HepG2 (cell line): Measurements from ENCODE around the gene TSPAN8. TPM values are rescaled to one million over a fixed set of nuclear protein-coding genes. Genes with fewer than 3 reads are reported as not detected.
A peak's percentile ranks its signal among the peaks of the same experiment; 100 is the strongest.

Source experiments
- AGO1 ChIP-seq: fragments of 200-400 bp; formaldehyde crosslinking; IDR thresholded peaks from 2 replicates; pipeline ENCODE4 v1.6.1; 2017; ENCODE audit warnings: mild to moderate bottlenecking, low read depth, low read length, moderate library complexity; ENCODE audit not compliant: poor library complexity, severe bottlenecking
- ARNTL ChIP-seq: sonication (generic); formaldehyde crosslinking; IDR thresholded peaks from 2 replicates; pipeline ENCODE4 v1.4.0; 2020; ENCODE audit warnings: mild to moderate bottlenecking, missing genetic modification reagents
- ETV5 ChIP-seq: IDR thresholded peaks from 2 replicates; pipeline ENCODE4 v1.6.1; 2018; ENCODE audit warnings: missing biosample characterization, missing genetic modification reagents, inconsistent platforms, borderline replicate concordance
- FOXC1 ChIP-seq: sonication (generic); formaldehyde crosslinking; IDR thresholded peaks from 2 replicates; pipeline ENCODE4 v1.8.0; 2022; ENCODE audit warnings: mild to moderate bottlenecking, missing genetic modification reagents, borderline replicate concordance
- HNRNPL ChIP-seq: fragments of 200-400 bp; formaldehyde crosslinking; IDR thresholded peaks from 2 replicates; pipeline ENCODE4 v1.6.1; 2017; ENCODE audit warnings: mild to moderate bottlenecking, low read depth, low read length
- JUNB ChIP-seq: sonication (generic); formaldehyde crosslinking; IDR thresholded peaks from 2 replicates; pipeline ENCODE4 v1.8.0; 2022; ENCODE audit warnings: missing genetic modification reagents, mild to moderate bottlenecking, borderline replicate concordance
- JUND ChIP-seq: sonication (generic); formaldehyde crosslinking; IDR thresholded peaks from 2 replicates; pipeline ENCODE4 v1.8.0; 2022; ENCODE audit warnings: mild to moderate bottlenecking, missing genetic modification reagents
- KAT2B ChIP-seq: fragments of 150-350 bp; IDR thresholded peaks from 2 replicates; pipeline ENCODE4 v1.6.1; 2014; ENCODE audit warnings: low read depth, low read length, borderline replicate concordance
- KAT7 ChIP-seq: IDR thresholded peaks from 2 replicates; pipeline ENCODE4 v1.6.1; 2018; ENCODE audit warnings: borderline replicate concordance, missing compliant biosample characterization
- NKX3-1 ChIP-seq: sonication (generic); formaldehyde crosslinking; IDR thresholded peaks from 2 replicates; pipeline ENCODE4 v1.5.0; 2020; ENCODE audit warnings: missing genetic modification reagents
- NPAS2 ChIP-seq: sonication (generic); formaldehyde crosslinking; IDR thresholded peaks from 2 replicates; pipeline ENCODE4 v1.8.0; 2022; ENCODE audit warnings: mild to moderate bottlenecking, missing genetic modification reagents, borderline replicate concordance
- POLR2AphosphoS2 ChIP-seq: IDR thresholded peaks from 2 replicates; pipeline ENCODE4 v1.6.1; 2011; ENCODE audit warnings: low read depth, low read length, improper control_type of control experiment
- ZNF33B ChIP-seq: sonication (generic); formaldehyde crosslinking; IDR thresholded peaks from 2 replicates; pipeline ENCODE4 v1.5.1; 2020; ENCODE audit warnings: mild to moderate bottlenecking, missing genetic modification reagents
- ZNF577 ChIP-seq: sonication (generic); formaldehyde crosslinking; IDR thresholded peaks from 2 replicates; pipeline ENCODE4 v1.4.0; 2020; ENCODE audit warnings: mild to moderate bottlenecking, low read depth, missing genetic modification reagents, borderline replicate concordance
- ZNF615 ChIP-seq: sonication (generic); formaldehyde crosslinking; IDR thresholded peaks from 2 replicates; pipeline ENCODE4 v1.5.0; 2020; ENCODE audit warnings: mild to moderate bottlenecking, missing genetic modification reagents, borderline replicate concordance
- ZNF616 ChIP-seq: sonication (generic); formaldehyde crosslinking; IDR thresholded peaks from 2 replicates; pipeline ENCODE4 v1.5.0; 2020; ENCODE audit warnings: low read depth, mild to moderate bottlenecking, missing genetic modification reagents
- ZNF766 ChIP-seq: sonication (generic); formaldehyde crosslinking; IDR thresholded peaks from 2 replicates; pipeline ENCODE4 v1.5.0; 2020; ENCODE audit warnings: missing genetic modification reagents, borderline replicate concordance
- ZNF788 ChIP-seq: sonication (generic); formaldehyde crosslinking; IDR thresholded peaks from 2 replicates; pipeline ENCODE4 v1.5.0; 2020; ENCODE audit warnings: mild to moderate bottlenecking, missing genetic modification reagents, borderline replicate concordance
- ZNF816 ChIP-seq: sonication (generic); formaldehyde crosslinking; IDR thresholded peaks from 2 replicates; pipeline ENCODE4 v1.8.0; 2022; ENCODE audit warnings: missing genetic modification reagents, mild to moderate bottlenecking, borderline replicate concordance
- polyA plus RNA-seq, 8 experiments: library from polyadenylated mRNA; depleted of rRNA in 3 of 8; stranded (reverse) in 7 of 8; unstranded in 1 of 8; fragments of >200 nt; fragmentation: Illumina TruSeq in 4 of 8; extraction: Trizol in 4 of 8; gene quantifications; 2 replicates each; pipeline versions ENCODE4 v1.2.1 to v1.2.3, GENCODE V29; 2011 to 2016; ENCODE audit warnings: low read depth in 4 of 8, missing spikeins in 1 of 8, mixed read lengths in 1 of 8; ENCODE audit not compliant: insufficient read depth in 1 of 8
- total RNA-seq, 5 experiments: library from RNA; depleted of rRNA; stranded (reverse); fragments of >200 nt; fragmentation: Illumina TruSeq; extraction: Trizol; gene quantifications; 2 replicates each; pipeline ENCODE4 v1.2.3, GENCODE V29; 2016; ENCODE audit warnings: low read depth in 1 of 5
- TF ChIP-seq, protein P1 (sequence below): fragments of 450-650 bp; IDR thresholded peaks from 2 replicates; pipeline ENCODE4 v1.6.1; 2017
- TF ChIP-seq, protein P2 (sequence below): sonication (generic); formaldehyde crosslinking; IDR thresholded peaks from 2 replicates; pipeline ENCODE4 v1.9.0; 2021; ENCODE audit warnings: missing genetic modification reagents, mild to moderate bottlenecking, borderline replicate concordance
- TF ChIP-seq, protein P3 (sequence below): IDR thresholded peaks from 2 replicates; pipeline ENCODE4 v1.6.1; 2016; ENCODE audit warnings: missing compliant biosample characterization, missing genetic modification reagents, borderline replicate concordance
- TF ChIP-seq, protein P4 (sequence below): sonication (generic); formaldehyde crosslinking; IDR thresholded peaks from 2 replicates; pipeline ENCODE4 v1.5.0; 2020; ENCODE audit warnings: mild to moderate bottlenecking, missing genetic modification reagents, moderate library complexity

The TSPAN8 gene
- total and polyA plus RNA-seq, 2 of the 13 experiments (the other 11 are each of a cell fraction or from before 2014, with no cell fraction given): 3.4 to 3.9 TPM

DNA sequence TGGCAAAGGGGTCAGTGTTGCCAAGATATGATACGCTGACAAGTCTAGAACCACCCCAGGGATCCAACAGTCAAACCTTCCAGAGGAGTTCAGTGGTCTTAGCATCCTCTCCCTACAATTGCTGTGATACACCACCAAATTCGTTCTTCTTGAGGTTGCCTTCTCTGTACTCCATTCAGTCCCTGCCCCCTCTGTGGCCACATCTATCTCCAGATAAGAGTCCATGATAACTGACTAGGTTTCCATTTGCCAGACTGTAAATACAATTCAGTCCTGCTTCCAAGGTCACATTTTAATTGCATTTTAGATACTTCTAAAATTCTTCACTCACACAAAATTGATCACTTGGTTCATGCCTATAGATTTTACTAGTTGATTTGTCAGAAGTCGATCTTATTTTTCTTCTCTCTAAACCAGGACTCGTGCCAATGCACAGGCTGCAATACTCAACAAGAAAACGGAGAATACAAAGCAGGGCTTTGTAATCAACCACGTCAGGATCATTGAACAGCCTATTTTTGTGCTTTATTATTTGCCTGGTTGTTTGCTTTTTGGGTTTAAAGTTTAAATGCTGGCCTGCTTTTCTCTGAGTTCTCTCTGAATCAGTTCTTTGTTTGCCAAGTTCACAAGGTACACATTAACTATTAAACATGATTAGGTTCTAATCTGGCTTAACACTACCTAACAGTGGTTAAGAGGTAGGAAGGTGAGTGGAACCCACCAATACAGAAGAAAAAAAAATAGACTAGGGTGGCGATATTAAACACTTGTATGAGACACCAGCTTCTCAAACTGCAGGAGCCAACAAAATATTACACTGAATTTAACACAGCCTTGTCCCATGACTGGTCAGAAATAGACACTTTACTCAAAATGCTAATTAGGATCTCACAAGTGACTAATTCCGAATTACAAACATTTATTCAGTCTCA, 5.3 kb upstream of the TSPAN8 start (continued):
- TF ChIP-seq, protein P1, sequence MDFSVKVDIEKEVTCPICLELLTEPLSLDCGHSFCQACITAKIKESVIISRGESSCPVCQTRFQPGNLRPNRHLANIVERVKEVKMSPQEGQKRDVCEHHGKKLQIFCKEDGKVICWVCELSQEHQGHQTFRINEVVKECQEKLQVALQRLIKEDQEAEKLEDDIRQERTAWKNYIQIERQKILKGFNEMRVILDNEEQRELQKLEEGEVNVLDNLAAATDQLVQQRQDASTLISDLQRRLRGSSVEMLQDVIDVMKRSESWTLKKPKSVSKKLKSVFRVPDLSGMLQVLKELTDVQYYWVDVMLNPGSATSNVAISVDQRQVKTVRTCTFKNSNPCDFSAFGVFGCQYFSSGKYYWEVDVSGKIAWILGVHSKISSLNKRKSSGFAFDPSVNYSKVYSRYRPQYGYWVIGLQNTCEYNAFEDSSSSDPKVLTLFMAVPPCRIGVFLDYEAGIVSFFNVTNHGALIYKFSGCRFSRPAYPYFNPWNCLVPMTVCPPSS: no peak
- TF ChIP-seq, protein P2, sequence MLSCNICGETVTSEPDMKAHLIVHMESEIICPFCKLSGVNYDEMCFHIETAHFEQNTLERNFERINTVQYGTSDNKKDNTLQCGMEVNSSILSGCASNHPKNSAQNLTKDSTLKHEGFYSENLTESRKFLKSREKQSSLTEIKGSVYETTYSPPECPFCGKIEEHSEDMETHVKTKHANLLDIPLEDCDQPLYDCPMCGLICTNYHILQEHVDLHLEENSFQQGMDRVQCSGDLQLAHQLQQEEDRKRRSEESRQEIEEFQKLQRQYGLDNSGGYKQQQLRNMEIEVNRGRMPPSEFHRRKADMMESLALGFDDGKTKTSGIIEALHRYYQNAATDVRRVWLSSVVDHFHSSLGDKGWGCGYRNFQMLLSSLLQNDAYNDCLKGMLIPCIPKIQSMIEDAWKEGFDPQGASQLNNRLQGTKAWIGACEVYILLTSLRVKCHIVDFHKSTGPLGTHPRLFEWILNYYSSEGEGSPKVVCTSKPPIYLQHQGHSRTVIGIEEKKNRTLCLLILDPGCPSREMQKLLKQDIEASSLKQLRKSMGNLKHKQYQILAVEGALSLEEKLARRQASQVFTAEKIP: no peak
- TF ChIP-seq ZNF616 (no peak), NPAS2 (no peak), FOXC1 (CRISPR knock-in tag) (no peak), KAT7 (CRISPR knock-in tag) (0 out of 2 replicates have a peak, but pooled peaks have one; percentile 10), ZNF788 (CRISPR knock-in tag) (no peak), JUNB (no peak), HNRNPL (no peak), ZNF577 (CRISPR knock-in tag) (no peak), ARNTL (CRISPR knock-in tag) (peak; percentile 40; the same call in 1 of the 2 replicates), ZNF33B (no peak), ZNF766 (no peak; the same call in 1 of the 2 replicates), KAT2B (peak; percentile 40; the same call in 1 of the 2 replicates), ZNF816 (CRISPR knock-in tag) (no peak), AGO1 (no peak), NKX3-1 (CRISPR knock-in tag) (no peak), POLR2AphosphoS2 (no peak), ZNF615 (CRISPR knock-in tag) (no peak), ETV5 (CRISPR knock-in tag) (peak; percentile 21; the same call in 1 of the 2 replicates), JUND (CRISPR knock-in tag) (no peak)
- TF ChIP-seq, protein P3, sequence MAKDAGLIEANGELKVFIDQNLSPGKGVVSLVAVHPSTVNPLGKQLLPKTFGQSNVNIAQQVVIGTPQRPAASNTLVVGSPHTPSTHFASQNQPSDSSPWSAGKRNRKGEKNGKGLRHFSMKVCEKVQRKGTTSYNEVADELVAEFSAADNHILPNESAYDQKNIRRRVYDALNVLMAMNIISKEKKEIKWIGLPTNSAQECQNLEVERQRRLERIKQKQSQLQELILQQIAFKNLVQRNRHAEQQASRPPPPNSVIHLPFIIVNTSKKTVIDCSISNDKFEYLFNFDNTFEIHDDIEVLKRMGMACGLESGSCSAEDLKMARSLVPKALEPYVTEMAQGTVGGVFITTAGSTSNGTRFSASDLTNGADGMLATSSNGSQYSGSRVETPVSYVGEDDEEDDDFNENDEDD (CRISPR knock-in tag): no peak
- TF ChIP-seq, protein P4, sequence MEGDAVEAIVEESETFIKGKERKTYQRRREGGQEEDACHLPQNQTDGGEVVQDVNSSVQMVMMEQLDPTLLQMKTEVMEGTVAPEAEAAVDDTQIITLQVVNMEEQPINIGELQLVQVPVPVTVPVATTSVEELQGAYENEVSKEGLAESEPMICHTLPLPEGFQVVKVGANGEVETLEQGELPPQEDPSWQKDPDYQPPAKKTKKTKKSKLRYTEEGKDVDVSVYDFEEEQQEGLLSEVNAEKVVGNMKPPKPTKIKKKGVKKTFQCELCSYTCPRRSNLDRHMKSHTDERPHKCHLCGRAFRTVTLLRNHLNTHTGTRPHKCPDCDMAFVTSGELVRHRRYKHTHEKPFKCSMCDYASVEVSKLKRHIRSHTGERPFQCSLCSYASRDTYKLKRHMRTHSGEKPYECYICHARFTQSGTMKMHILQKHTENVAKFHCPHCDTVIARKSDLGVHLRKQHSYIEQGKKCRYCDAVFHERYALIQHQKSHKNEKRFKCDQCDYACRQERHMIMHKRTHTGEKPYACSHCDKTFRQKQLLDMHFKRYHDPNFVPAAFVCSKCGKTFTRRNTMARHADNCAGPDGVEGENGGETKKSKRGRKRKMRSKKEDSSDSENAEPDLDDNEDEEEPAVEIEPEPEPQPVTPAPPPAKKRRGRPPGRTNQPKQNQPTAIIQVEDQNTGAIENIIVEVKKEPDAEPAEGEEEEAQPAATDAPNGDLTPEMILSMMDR (CRISPR knock-in tag): no peak
